Stimulated activated CD4-positive, alpha-beta T cell treated with anti-CD3 and anti-CD28 coated beads, Interleukin-4, amount 100 ng/mL, for 4 hours (primary cell): ENCODE data around the gene MEGF6.
"Not testable (repeated sequence)": the region's sequence is repeated elsewhere in the genome, so short reads cannot be mapped to it uniquely, and the experiment has no call there.

ENCODE experiments used
- DNase-seq, 2 experiments: peaks; one replicate each; pipeline ENCODE4 v3.0.0-alpha.2; 2020

Gene MEGF6

GRCh38 chr1:3626025-3626424 lies 14.7 kb upstream of the MEGF6 start:
- no peak for DNase-seq

- DNase-seq = no peak
Measured at GRCh38 chr1:3625151-3625907, 14.0 kb upstream of the MEGF6 start.

- DNase-seq = peak; percentile 97 to 98
Measured at GRCh38 chr1:3624200-3625136, 13.2 kb upstream of the MEGF6 start, which contains the start of gene TPRG1L. TPRG1L (plus strand) TSS chr1:3625015; CDS start chr1:3625073, 58 bp downstream.

GRCh38 chr1:3623441-3624199 lies 12.3 kb upstream of the MEGF6 start:
- no peak for DNase-seq

DNA sequence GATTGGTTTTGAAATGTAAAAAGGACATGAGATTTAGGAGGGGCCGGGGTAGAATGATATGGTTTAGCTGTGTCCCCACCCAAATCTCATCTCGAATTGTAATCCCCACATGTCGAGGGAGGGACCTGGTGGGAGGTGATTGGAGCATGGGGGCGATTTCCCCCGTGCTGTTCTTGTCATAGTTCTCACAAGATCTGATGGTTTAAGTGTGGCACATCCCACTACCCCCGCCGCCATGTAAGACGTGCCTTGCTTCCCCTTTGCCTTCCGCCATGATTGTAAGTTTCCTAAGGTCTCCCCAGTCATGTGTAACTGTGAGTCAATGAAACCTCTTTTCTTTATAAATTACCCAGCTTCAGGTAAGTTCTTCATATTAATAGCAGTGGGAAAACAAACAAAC lies 10.8 kb upstream of the MEGF6 start:
- not testable (repeated sequence) for DNase-seq

GRCh38 chr1:3621151-3621671 lies 9.9 kb upstream of the MEGF6 start:
- DNase-seq = not testable (repeated sequence)

DNA sequence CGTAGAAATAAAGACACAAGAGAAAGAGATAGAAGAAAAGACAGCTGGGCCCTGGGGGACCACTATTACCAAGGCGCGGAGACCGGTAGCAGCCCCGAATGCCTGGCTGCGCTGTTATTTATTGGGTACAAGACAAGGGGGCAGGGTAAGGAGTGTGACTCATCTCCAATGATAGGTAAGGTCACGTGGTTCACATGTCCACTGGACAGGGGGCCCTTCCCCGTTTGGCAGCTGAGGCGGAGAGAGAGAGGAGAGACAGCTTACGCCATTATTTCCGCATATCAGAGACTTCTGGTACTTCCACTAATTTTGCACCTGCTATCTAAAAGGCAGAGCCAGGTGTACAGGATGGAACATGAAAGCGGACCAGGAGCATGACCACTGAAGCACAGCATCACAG lies 9.4 kb upstream of the MEGF6 start:
- DNase-seq = no peak

- DNase-seq = peak; percentile 63 to 64
Measured at GRCh38 chr1:3618881-3619671, 7.8 kb upstream of the MEGF6 start.

DNA sequence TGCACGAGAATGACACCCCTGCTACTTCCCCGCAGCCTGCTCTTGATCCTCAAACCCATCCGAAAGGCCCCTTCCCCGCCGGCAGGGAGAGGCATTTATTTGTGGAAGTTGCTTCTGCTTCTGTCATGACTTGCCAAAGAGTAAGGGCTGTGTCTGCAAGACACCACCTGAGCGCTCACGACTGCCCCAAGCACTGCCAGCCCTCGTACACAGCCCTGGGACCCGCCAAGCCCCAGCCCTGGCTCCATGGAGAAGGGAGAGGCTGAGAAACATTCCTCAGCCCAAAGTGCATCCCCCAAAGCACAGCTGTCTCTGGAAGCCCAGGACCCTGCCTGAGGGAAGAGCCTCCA lies 7.2 kb upstream of the MEGF6 start:
- DNase-seq = no peak

DNA sequence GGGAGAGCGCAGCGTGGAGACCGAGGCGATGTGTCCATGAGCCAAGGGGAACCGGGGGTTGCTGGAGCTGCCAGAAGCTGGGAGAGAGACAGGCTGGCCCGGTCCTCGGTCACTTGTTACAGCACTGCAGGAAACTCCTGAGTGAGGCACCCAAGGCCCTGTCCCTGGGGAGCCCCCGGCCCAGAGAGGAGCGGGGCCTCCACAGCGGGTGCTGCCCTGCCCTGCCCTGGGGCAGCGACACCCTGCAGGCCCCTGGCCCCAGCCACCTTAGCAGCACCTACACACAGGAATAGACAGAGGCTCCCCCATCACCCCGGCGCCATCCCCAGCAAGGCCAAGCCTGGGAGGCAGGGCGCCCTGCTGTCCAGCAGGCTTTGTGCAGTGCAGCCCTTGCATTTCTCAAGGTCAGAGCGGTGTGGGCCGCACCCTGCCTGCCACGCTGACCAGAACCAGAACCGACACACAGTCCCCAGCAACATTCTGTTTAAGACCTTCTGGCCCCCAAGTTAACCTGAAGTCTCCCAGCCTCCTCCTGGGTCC lies 6.6 kb upstream of the MEGF6 start:
- no peak for DNase-seq

- no peak for DNase-seq
Measured at GRCh38 chr1:3616861-3617260, 5.6 kb upstream of the MEGF6 start.

- no peak for DNase-seq
Measured at GRCh38 chr1:3614755-3615742, 3.7 kb upstream of the MEGF6 start.

DNA sequence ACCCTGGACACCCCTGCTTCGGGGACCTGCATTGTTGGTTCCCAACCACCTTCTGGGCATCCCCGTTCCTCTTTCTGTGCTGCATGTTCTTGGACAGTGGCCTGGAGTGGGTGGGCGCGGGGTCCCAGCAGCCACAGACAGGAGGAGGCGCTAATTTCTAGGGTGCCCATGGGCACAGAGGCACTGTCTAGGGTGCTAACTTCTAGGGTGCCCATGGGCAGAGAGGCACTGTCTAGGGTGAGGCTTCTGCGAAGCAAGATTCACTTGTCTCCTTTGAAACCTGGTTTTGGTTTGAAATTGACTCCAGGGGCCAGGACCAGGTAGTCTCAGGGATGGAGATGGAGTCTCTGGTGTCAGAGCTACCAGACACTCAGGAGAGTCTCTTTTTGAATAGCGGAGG lies 815 bp upstream of the MEGF6 start:
- DNase-seq = no peak

DNA sequence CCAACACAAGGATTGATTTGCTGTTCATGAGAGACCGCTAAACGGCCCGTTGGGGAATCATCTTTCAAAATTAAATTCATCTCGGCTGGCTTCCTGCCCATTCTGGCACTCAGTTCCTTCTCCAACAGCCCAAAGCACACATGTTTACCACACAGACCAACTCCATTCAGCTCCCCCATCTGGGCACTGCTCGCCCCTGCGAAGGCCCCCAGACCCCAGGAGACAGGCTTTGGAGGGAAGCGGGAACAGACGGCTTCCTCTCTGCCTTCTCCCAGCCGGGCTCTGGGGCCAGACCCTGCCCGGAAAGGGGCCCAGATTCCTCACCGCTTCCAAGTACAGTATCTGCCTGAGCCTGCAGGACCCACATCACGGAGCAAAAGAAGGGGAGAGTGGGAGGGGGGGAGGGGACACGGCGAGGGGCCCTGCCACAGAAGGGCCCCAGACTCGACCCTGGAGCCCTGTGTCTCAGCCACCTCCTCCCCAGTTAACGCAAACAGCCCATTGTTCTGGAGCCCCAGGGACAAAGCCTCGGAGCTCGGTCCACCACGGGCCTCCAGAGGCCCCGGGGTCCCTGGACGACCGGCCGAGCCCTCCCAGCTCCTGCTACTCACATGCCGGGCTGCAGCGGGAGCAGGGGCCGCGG lies 660 bp downstream of the MEGF6 start:
- no peak for DNase-seq

DNA sequence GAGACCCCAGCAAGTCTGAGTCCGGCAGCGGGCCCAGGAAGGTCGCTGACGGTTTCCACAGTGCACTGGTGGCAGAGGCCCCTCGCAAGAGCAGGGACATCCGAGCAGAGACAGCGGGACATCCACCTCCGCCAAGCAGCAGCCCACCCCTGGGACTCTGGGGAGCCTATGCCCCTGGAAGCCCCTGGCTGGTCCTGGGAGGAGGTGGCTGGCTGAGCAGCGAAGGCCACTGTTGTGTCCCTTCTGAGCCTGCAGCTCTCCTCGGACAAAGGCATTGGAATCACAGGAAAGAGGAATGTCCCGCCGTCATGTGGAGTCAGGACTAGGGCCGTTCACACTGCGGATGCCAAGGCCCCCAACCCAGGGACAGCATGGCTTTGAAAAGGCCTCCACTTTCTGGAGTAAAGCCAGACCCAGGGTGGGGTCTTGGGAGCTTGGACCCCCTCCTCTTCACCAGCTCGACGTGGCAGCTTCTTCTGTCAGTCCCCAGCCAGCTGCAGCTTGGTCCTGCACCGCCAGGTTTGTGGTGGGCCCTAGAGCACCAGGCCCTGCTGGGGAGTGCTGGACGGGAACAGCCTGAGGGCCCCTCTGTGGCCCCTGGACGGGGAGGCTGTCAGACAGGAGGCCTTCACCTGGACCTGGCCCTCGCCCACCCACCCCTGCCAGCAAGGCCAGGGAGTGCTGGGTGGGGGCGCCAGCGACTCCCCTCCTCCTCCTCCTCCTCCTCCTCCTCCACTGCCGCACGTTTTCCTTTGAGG lies 1.4 kb downstream of the MEGF6 start:
- DNase-seq = no peak

GRCh38 chr1:3609016-3609768 lies 2.1 kb downstream of the MEGF6 start:
- no peak for DNase-seq

DNA sequence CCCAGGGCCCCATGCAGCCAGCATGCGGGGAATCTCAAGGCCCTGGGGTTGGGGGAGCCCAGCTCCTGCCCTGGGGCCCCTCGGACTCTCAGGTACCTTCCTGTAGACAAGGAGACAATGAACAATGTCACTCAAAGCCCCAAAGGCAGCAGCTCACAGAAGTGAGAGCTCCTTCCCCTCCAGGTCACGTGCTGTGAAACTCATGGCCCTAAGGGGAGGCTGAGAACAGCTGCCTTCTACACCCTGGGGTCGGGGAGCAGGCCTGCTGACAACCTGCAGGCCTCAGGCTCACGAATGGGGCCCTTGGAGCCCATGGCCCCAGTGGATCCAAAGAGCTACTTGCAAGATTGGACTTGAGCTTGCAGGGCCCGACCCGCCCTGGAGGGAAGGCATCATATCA lies 3.2 kb downstream of the MEGF6 start:
- no peak for DNase-seq

GRCh38 chr1:3607703-3608065 lies 3.6 kb downstream of the MEGF6 start:
- DNase-seq = no peak
